ENCODE data around the gene DDX54.

GRCh38 chr12:113211160-113211559, 25.9 kb upstream of the DDX54 start:
- TF ChIP-seq CTCF (IDR thresholded peaks at IDR 0.05; ENCODE audit: borderline replicate concordance, extremely low read depth, low read length, poor library complexity, severe bottlenecking), result no peak
- no peak for TF ChIP-seq EZH2 (IDR thresholded peaks at IDR 0.05; ENCODE audit: borderline replicate concordance, low read depth, low read length, severe bottlenecking)

Measured in DND-41 (cell line).